HuH-7.5 (cell line): ENCODE measurements around the gene WDFY1.
"Not testable (repeated sequence)": the region's sequence is repeated elsewhere in the genome, so short reads cannot be mapped to it uniquely, and the experiment has no call there.

ENCODE experiments used
- DNase-seq: peaks from one replicate; pipeline ENCODE4 v3.0.0; 2011; ENCODE audit warnings: low spot score

WDFY1 gene

DNA sequence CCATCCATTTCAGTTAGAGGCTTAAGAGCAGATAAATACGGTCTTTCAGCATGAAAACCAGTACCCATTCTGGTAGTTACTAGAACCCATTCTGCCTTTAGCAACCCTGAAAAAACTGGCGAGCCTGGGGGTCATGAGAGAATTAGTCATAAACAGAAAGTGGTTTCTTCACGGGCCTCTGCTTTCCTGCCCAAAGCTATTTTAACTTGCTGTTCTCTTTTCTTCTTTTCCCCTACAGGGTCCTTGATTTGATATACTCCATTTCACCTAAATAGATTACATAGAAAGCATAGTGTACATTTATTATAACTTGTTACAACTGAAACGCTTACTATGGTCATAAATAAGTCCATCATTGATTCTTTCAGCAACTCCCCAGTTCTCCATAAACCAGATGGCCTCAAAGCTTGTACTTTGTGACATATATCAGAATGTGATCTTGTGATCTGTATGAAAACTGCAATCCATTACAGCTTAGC lies 48.3 kb downstream of the WDFY1 start:
- DNase-seq: no peak

DNA sequence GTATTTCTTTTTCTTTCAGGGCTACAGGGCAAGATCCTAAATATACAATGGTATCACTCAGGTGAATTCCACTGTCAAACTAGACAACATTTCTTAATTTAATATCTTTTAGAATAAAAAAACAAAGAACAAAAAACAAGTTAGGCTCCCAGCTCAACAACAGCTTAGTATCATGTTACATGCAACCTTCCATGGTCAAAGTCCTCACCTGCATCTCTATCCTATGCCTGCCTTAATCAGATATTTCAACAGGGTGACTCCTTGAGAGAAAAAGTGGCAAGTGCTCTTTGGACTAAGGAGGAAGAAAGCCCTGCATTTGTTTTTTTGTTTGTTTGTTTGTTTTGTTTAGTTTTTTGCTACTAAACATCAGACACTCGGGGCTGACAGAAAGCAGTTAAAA lies 50.2 kb downstream of the WDFY1 start:
- no peak for DNase-seq

DNA sequence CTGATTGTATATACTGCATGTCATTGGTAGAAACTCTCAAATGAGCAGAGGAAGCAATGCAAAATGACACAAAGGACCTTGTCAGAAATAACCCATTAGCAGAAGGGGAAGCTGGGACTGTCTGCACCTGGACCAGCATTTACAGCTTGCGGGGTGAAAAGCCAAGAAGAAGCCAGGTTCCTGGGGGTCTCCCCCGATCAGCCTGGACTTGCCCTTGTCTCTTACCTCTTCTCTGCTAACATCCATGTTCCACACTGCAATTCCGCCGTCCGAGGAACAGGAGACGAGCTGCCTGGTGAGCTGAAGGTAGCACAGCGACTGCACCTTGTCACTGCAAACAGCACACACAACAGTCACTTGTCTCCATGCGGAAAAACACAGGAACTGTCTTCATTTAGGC lies 51.1 kb downstream of the WDFY1 start:
- no peak for DNase-seq

DNA sequence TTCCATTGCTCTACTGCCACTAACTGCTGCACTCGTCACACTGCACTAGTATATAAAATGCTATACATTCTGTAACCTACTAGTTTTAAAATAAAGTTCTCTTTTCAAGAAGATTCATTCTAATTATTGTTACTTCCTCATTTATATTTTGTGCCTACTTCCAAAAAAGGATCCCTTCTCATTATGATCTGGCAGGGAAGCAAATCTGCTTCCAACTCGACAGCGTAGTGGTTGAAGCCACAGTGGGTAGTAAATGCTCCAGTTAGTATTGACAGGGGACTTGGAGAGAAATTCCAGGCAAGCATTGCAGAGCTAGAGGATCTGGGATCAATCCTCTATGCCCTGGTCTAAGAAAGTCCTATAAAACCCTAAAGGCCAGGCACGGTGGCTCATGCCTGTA lies 54.4 kb downstream of the WDFY1 start:
- no peak for DNase-seq

DNA sequence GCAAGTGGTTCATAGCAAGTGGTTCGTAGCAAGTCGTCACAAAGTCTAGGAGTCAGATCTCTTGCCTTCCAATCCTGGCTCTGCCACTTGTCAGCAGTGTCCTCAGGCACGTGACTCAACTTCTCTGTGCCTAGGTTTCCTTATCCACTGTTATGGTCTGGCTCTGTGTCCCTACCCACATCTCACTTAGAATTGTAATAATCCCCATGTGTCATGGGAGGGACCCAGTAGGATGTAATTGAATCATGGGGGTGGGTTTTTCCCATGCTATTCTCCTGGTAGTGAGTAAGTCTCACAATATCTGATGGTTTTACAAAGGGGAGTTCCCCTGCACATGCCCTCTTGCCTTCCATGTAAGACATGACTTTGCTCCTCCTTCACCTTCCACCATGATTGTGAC lies 55.9 kb downstream of the WDFY1 start:
- no peak for DNase-seq

DNA sequence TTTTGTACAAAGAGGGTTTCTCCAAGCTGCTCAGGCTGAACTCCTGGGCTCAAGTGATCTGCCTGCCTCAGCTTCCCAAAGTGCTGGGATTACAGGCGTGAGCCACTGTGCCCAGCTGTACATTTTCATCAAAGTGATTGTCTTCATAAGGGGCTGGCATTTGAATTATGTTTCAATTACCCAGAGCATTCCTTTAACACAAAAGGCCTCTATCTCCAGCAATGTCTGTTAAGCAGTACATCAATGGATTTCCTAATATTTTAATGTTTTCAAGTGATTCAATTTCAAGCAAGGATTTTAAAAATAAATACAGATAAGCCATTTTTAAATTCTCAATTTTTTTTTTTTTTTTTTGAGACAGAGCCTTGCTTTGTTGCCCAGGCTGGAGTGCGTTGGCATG lies 56.9 kb downstream of the WDFY1 start:
- no peak for DNase-seq

DNA sequence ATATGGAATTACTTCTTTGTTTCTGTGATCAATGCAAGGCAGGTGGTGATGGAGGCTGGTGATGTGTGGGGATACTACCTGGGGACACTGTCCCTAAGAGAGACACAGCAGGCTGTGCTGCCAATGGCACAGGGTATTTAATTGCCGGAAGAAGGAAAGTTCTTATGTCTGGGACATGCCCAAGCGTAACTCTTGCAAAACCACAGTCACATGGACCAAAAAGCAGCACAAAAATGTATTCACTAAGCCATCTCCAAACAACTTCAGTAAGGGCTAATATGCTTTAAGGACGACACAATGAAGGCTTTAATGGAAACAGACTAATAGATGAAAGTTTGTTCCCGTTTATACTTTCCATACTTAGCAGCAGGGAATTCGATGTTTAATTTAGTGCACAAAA lies 58.0 kb downstream of the WDFY1 start:
- DNase-seq: no peak

DNA sequence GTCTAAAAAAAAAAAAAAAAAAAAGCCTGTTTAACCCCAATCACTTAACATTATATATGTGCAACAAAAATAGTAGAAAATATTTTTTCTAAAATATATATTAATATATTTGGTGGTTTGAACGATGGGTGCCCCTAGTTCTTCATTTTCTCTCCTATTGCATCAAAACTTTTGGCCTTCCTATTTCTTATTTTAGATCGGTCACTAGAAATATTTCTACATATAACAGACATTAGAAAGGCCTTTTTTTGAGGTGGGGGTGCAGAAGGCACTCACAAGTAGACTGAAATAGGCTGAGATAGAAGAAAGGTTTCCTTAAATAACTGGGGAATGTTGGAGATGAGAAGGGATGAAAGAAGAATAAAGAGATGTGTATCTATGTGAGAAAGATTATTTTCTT lies 58.4 kb downstream of the WDFY1 start:
- DNase-seq: no peak

DNA sequence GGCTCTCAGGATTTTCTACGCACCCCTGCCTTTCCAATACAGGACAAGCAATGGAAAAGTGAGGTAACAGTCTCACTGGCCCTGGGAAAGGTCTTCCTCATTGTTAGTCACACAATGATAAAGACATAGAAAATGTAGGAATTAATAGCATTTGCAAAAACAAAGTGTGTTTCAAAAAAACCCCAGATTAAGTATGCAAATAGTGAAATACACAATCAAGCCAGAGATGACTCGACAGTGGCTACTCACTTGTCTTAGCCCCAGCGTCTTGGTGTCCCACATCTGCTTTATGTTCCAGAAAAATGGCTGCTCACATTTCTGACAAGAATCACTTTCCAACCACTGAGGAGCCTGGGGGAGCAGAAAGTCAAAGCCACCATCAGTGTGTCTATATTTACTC lies 60.7 kb downstream of the WDFY1 start:
- no peak for DNase-seq

DNA sequence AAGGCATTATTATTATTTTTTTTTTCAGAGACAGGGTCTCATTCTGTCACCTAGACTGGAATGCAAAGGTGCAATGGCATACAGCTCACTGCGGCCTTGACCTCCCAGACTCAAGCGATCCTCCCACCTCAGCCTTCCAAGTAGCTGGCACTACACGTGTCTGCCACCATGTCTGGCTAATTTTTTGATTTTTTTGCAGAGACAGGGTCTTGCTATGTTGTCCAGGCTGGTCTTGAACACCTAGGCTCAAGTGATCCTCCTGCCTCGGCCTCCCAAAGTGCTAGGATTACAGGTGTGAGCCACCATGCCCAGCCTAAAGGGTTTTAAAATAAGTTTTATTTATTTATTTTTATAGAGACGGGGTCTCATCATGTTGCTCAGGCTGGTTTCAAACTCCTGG lies 62.4 kb downstream of the WDFY1 start:
- DNase-seq: no peak

DNA sequence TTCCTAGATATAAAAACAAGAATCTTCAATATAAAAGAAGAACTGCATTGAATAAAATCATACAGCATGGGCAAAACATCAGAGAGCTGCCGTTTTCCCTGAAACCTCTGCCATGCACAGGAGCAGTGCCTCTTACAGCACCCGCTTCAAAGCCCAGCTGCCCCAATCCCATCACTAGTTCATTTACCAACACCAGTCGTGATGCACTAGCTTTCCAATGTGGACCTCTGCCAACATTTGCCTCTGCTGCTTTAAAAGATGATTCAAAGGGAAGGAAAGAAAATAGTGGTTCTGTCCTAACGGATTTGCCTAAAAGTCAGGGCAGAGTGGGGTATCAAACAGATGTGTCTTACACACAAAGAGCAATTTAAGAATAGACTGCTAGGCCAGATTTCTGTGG lies 64.3 kb downstream of the WDFY1 start:
- DNase-seq: no peak

DNA sequence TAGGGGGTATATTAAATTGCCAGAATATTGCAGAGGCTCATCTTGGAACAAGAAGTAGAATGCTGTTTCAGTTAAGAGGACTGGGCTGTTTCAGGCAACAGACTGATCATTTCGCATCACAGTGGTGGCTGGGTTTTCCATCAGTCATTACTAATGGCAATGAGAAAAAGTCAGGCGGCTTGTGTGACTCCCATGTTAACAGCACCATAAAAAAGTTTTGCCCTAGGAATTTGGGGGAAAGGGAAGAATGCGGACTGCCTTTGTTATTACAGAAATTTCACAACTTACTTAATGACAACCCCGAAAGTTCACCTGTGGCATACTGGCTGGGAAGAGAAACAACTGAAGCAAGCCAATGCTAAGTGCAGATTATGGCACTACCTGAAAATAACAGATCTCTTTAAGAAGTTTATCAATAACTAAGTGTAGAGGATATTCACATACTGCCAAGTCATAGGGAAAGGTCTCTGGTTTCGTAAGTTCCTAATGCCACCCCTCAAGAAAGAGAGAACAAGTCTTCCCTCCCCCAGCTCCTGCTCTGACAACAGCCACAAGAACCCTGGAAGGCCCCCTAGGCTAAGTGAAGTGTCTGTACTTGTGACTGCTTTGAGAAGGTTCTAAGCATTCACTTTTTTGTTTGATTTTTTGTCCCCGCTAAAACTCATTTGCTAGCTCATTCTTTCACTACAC lies 67.3 kb downstream of the WDFY1 start:
- DNase-seq: no peak

DNA sequence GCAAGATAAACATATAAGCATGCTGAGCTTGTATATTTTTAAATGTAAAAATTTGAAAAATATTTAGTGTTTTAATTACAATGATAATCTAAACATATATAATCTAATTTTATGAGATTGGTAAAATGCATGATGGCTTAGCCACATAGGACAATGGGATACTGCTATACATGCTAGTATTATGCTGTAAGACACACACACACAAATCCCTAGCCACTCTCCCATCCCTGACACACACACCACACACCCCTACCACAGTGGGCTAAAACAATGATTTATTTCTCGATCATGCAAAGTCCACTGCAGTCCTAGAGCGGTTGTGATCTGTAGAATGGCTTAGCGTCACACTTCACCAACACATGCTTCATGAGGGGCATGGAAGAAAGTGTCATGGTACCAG lies 71.5 kb downstream of the WDFY1 start:
- no peak for DNase-seq

DNA sequence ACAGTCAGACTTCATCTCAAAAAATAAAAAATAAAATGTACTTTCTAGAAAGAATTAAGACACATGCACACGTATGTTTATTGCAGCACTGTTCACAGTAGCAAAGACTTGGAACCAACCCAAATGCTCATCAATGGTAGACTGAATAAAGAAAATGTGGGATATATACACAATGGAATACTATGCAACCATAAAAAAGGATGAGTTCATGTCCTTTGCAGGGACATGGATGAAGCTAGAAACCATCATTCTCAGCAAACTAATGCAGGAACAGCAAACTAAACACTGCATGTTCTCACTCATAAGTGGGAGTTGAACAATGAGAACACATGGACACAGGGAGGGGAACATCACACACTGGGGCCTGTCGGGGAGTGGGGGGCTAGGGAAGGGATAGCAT lies 72.4 kb downstream of the WDFY1 start:
- DNase-seq: not testable (repeated sequence)

DNA sequence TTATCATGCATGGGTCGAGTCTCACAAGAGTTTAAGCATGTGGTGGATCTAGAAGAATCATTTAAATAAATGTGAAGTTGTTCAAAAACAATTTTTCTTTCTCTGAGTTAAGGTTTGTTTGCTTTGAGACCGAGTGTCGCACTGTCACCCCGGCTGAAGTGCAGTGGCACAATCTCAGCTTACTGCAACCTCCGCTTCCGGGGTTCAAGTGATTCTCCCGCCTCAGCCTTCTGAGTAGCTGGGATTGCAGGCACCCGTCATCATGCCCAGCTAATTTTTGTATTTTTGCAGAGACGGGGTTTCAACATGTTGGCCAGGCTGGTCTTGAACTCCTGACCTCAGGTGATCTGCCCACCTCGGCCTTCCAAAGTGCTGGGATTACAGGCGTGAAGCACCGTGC lies 73.5 kb downstream of the WDFY1 start:
- DNase-seq: not testable (repeated sequence)

DNA sequence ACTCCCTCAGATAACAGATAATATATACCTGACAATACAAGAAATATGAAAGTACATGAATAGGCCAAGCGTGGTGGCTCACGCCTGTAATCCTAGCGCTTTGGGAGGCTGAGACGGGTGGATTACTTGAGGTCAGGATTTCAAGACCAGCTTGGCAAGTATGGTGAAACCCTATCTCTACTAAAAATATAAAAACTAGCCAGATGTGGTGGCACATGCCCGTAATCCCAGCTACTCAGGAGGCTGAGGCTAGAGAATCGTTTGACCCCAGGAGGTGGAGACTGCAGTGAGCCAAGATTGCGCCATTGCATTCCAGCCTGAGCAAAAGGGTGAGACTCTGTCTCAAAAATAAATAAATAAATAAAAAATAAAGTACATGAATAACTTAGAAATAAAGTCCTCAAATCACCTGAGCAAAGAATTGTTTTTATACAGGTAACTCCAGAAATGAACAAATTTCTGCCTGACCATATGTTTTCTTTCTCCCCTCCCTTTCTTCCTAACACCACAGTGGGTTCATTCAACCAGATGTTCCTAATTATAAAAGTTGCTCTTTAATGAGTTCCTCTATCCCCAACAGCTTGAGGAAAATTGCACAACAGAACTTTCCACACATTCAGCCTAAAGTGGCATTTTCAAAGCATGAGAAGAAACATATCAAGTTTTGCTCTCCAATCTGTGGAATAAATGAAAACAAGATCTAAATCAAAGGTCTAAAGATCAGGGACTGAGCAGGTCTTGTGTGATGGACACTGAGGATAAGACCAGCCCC lies 74.1 kb downstream of the WDFY1 start:
- no peak for DNase-seq

DNA sequence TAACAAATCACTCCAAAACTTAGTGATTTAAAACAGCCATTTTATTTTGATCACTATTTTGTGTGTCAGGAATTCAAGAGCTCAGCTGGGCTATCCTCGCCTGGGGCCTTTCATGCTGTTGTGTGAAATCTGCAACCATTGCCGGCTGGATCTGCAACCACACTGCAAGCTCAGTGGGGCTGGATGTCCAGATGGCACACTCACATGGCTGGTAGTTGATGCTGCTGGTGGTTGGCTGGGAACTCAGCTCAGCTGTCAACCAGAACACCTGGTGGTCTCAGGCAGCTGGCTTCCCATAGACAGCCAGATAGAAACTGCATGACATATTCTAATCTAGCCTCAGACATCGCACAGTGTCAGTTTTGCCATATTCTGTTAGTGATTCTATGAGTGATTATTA lies 77.1 kb downstream of the WDFY1 start:
- DNase-seq: no peak

DNA sequence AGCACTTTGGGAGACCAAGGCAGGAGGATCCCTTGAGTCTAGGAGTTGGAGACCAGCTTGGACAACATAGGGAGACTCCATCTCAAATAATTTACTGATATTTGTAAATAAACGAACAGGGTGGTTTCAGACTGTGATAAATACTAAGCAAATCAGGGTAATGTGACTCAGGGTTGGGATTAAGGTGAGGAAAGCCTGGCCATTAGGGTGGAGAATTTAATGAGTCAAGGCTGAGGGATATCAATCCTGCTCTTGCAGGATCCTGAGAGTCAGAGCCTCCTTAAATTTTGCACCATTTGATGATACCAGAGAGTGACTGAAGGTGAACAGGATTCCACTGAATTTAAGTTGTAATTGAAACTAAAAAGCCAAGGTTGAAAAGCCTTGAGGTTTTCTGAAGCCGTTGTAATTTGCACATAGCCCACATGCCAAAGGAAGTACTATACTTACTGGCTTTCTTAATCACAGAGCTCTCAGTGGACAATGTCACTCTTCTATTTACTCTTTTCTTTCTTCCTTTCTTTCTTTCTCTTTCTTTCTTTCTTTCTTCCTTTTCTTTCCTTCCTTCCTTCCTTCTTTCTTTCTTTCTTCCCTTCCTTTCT lies 79.1 kb downstream of the WDFY1 start:
- no peak for DNase-seq

DNA sequence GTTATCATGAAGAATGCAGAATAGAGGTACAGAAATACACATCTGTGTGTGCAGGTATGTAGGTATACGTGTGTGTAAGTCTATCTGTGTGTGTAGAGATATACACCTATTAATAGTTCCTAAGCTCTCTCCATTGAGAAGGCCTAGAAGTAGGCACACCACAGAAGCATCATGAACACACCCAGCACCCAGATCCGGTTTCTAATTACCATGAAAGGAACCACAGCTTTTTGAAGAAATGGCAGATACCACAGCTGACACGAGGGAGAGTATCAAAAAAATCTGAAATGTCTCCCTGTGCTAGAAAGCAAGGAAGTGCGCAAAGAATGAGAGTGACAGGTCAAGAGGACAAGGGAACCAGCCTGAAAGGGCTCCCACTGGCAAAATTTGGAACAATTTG lies 80.0 kb downstream of the WDFY1 start:
- DNase-seq: no peak

DNA sequence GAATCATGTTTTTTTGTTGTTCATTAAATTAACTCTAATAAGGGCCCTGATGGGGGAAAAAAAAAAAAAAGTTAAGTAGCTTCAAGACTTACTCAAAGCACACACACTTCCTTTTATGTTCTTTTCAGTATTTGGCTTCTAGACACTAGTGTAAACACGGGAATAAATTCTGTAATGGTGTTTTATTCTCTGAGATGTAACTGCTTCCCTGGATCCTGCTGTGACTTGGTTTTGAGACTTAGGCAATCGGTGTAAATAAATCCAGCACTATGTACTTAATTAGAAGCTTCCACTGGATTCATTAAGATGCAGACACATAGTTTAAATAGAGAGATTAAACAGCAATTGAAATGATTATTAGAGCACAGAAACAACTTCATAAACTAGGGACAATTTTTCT lies 81.6 kb downstream of the WDFY1 start:
- DNase-seq: no peak

DNA sequence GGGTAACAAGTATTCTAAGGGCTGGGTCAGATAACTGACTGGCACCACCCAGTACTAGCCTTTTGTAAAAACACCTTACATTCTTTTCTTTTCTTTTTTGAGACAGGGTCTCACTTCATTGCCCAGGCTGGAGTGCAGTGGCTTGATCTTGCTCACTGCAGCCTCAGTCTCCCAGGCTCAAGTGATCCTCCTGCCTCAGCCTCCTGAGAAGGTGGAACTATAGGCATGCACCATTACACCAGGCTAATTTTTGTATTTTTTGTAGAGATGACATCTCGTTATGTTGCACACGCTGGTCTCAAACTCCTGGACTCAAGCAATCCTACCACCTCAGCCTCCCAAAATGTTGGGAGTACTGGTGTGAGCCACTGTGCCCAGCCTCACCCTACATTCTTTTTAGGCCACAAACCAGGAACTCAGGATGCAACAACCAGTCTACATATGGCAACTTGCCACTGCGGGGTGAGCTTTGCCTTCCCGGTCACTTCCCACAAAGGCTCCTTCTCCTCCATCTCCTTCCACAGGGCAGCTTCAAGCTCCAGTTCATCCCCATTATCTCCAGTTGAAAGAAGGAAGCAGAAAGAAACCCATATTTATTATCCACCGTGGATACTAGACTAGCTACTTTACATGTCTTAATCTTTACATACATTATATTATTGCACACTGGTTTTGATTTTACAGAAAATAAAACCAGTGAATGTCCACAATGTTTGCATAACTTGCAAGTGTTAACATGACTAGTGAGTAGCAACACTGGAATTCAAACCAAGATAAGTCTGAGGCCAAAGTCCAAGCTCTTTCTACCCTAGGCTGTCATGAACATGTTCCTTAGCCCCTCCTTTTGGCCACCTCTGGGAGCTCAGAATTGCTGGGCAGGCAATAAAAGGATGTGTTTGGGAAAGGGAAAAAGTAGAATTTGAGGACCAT lies 84.1 kb downstream of the WDFY1 start:
- peak; percentile 26 for DNase-seq

DNA sequence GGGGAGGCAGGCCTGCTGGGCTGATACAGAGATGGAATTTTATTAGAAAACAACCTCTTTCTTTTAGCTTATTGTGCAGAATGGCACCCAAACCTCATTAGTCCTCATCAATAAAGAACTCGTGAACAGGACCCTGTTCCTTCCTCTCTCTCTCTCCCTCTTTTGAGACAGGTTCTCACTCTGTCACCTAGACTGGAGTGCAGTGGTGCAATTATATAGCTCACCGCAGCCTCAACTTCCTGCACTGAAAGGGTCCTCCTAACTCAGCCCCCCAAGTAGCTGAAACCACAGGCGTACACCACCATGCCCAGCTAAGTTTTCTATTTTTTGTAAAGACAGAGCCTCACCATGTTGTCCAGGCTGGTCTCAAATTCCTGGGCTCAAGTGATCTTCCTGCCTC lies 86.1 kb downstream of the WDFY1 start:
- no peak for DNase-seq
